ENCODE measurements around the gene EI24.
"Not testable (repeated sequence)": the region's sequence is repeated elsewhere in the genome, so short reads cannot be mapped to it uniquely, and the experiment has no call there.

EI24 gene

GRCh38 chr11:125568970-125569914 is at the start of gene EI24:
TSS of gene EI24 (plus strand) at chr11:125569477. CDS start at chr11:125572528, 3,051 bp downstream.
- peak; percentile 95 for DNase-seq

DNA sequence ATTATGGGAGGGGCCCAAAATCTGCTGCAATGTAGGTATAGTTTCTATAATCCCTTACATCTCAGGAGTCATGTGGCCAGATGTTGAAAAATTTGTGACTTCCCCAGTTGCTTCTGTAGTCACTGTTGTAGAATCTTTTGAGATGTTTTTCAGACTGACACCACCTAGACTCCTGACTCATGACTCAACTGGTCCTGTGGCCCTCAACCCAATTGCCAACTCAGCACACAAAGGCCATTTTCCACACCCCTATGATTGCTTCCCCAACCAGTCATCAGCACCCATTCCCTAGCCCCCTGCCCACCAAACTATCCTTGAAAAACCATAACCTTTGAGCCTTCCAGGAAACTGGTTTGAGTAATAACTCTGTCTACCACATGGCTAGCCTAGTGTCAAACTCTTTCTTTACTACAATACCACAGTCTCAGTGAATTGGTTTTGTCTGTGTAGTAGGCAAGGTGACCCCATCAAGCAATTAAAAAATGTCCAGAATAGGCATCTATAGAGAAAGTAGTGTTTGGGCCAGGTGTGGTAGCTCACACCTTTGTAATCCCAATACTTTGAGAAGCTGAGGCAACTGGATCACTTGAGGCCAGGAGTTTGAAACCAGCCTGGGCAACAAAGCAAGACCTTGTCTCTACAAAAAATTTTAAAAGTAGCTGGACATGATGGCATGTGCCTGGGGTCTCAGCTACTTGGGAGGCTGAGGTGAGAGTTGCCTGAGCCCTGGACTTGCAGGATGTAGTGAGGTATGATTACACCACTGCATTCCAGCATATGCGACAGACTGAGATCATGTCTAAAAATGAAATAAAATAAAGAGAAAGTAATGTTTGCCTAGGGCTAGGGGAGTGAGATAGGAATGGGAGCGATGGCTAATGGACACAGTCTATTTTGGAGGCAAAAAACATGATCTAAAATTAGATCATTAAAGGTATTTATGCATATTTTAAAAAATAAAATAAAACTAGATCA is 49.1 kb upstream of the EI24 start:
- no peak for DNase-seq

GRCh38 chr11:125525303-125525702 is 44.0 kb upstream of the EI24 start:
- no peak for DNase-seq

GRCh38 chr11:125532668-125533067 is 36.6 kb upstream of the EI24 start:
- no peak for DNase-seq

DNA sequence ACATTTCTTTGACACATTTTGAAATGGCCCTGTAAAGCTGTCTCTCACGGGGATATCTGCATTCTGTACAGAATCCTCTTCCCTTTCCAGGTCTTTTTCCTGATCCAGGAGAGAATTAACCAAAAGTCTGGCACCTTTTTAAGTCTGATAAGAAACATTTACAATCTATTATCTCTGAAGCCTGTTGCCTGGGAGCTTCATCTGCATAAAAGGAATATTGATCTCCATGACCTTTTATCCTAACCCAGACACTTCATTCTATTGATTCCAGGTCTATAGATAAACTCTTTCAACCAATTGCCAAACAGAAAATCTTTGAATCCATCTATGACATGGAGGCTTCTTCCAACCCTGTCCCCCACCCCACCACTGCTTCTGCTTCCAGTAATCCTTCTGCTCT is 33.7 kb upstream of the EI24 start:
- no peak for DNase-seq

- DNase-seq = not testable (repeated sequence)
Observed at GRCh38 chr11:125536834-125537233, 32.4 kb upstream of the EI24 start.

GRCh38 chr11:125542709-125543108 is 26.6 kb upstream of the EI24 start:
- DNase-seq = no peak

GRCh38 chr11:125550780-125551179 is 18.5 kb upstream of the EI24 start:
- no peak for DNase-seq

- no peak for DNase-seq
Observed at GRCh38 chr11:125551835-125552342, 17.4 kb upstream of the EI24 start.

- no peak for DNase-seq
Observed at GRCh38 chr11:125552927-125553326, 16.4 kb upstream of the EI24 start.

DNA sequence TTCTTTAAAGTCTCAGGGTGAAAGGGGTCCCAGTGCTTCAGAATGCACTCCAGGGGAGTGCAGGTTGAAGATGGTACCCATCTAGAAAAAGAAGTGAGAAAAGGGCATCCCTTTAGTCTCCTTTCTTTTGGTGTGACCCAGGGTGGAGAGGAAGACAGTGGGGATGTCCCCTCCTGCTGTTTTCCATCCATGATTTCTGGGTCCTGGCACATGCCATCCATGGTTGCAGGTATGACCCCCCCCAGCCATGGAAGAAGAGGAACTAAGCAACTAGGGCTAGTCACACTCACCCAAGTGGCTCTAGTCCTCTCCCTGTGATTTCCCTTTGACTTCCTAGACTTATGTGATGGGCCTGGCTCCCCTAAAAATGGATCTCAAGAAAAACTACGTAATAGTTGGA is 15.9 kb upstream of the EI24 start:
- DNase-seq = no peak

GRCh38 chr11:125554038-125554437 is 15.2 kb upstream of the EI24 start:
- no peak for DNase-seq

DNA sequence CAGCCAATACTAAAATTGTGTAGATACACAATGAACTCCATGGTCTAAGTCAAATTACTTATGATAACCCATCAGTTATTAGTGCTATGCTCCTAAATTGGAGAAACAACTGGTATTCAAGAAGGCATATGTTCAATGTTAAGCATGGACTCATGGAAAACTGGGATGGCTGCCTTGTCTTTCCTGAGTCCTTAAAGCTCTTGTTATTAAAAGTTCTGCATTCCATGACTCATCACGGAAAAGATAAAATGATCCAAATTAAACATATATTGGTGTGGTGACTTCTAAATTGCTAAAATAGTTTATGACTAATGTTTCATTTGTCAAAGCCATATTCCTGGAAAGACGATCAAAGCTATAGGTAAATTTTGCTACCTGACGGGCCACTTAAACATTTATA is 9.4 kb upstream of the EI24 start:
- DNase-seq = no peak

DNA sequence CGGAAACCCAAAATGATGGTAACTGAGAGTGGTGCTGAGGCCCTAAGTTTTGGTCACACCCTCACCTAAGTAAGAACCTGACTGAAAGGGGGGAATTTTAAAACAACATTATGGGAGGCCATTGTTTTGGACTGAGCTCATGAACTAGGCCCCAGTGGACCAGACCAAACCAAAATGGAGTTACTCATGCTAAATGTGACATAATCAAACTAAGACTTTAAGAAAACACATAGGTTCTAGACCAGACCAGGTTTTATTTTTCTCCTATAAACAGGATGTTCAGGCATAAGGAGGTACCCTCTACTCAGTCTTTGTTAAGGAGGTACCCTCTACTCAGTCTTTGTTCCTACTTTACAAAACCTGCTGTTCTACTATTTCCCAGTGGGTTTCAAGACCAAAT is 7.4 kb upstream of the EI24 start:
- no peak for DNase-seq

- no peak for DNase-seq
Observed at GRCh38 chr11:125562430-125562829, 6.8 kb upstream of the EI24 start.

DNA sequence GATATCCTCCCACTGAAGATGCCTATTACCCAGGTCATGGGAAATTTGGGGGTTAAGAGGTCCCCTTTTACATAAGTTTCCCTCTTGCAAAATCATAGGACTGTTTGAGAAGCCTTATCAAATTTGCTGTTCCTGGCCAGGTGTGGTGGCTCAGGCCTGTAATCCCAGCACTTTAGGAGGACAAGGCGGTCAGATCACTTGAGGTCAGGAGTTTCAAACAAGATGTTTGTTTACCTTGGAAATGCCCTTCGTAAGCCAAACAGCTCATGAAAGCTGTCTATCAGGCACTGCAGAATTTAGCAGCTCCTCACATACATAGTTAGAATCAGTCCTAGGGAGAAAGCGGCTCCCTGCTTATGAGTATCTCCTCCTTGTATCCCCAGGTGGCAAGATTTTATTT is 4.9 kb upstream of the EI24 start:
- DNase-seq = no peak

GRCh38 chr11:125566235-125566634 is 3.0 kb upstream of the EI24 start:
- no peak for DNase-seq

DNA sequence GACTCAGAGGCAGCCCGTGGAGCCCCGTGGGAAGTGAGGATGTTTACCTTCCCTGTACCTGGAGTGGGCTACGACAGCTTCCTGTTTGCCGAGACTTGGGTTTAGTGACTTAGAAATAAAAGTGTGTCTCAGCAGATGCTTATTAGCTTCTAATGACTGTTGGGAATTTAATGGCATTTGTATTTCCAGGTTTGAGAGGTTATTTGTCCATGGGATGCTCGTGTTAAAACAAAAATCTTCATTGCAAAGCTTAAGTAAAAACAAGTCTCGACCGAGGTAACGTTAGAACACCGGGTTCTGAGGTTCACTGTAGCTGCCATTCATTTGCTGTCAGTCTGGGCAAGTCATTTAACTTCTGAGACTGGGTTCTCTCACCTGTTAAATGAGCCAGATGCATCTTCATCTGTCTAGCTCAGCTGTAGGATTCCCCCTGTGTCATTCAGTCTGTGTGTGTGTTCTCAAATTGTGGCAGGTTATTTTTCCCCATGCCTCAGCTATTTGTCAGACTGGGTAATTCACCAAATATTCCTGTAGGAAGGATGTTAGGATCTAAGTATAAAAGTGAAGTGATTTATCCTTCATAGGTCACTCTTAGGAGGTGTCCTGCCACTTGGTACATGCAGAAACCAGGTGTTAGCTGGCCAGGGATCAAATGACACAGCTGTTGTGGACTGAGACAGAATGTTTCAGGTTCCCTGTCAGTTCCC is 791 bp downstream of the EI24 start:
- no peak for DNase-seq

GRCh38 chr11:125570952-125571351 is 1.7 kb downstream of the EI24 start:
- no peak for DNase-seq

GRCh38 chr11:125572916-125573315 is 3.6 kb downstream of the EI24 start:
- DNase-seq = no peak

GRCh38 chr11:125577181-125577580 is 7.9 kb downstream of the EI24 start:
- not testable (repeated sequence) for DNase-seq

- no peak for DNase-seq
Observed at GRCh38 chr11:125578783-125579182, 9.5 kb downstream of the EI24 start.

GRCh38 chr11:125579811-125580210 is 10.5 kb downstream of the EI24 start:
- no peak for DNase-seq

Data from NCI-H1105 (cell line).